Thyroid gland (tissue), 4 donors: ENCODE results near the gene IRAK1BP1. TPM values are rescaled to one million over a fixed set of nuclear protein-coding genes. Genes with fewer than 3 reads are reported as not detected.
"Not testable (repeated sequence)": the region's sequence is repeated elsewhere in the genome, so short reads cannot be mapped to it uniquely, and the experiment has no call there.

ENCODE experiments used
- DNase-seq, 2 donors: peaks; one replicate each; pipeline ENCODE4 v3.0.0-alpha.2; 2019
- H3K27ac ChIP-seq, 3 donors: fragments of 200-600 bp; sonication (generic); 1 replicate in 2 of 3; 2 replicates in 1 of 3; pipeline ENCODE4 v1.5.1; 2016 to 2019; ENCODE audit warnings: mild to moderate bottlenecking in 1 of 3, moderate library complexity in 1 of 3
- H3K27me3 ChIP-seq: fragments of 200-600 bp; sonication (generic); one replicate; pipeline ENCODE4 v1.5.1; 2019
- H3K36me3 ChIP-seq, 2 donors: fragments of 200-600 bp; sonication (generic); one replicate each; pipeline ENCODE4 v1.5.1; 2016 to 2019
- H3K4me1 ChIP-seq, 2 donors: fragments of 200-600 bp; sonication (generic); one replicate each; pipeline ENCODE4 v1.5.1; 2017 to 2019
- H3K4me3 ChIP-seq, 3 donors: fragments of 200-600 bp; sonication (generic); replicated peaks in 1 of 3; 1 replicate in 2 of 3; 2 replicates in 1 of 3; pipeline ENCODE4 v1.5.1; 2016; ENCODE audit warnings: mild to moderate bottlenecking in 1 of 3
- H3K9me3 ChIP-seq: fragments of 200-600 bp; sonication (generic); one replicate; pipeline ENCODE4 v1.5.1; 2017
- CTCF ChIP-seq, 6 experiments: fragments of 200-600 bp in 3 of 6; fragments of 450-650 bp in 3 of 6; sonication (generic) in 3 of 6; IDR thresholded peaks; one replicate each; pipeline ENCODE4 v1.5.1; 2016 to 2019; ENCODE audit warnings: antibody characterized with exemption in 6 of 6, mild to moderate bottlenecking in 2 of 6, inconsistent platforms in 1 of 6, moderate library complexity in 1 of 6
- POLR2A ChIP-seq, 2 donors: fragments of 450-650 bp; IDR thresholded peaks; one replicate each; pipeline ENCODE4 v1.6.1; 2017; ENCODE audit warnings: antibody characterized with exemption in 2 of 2, mild to moderate bottlenecking in 2 of 2, moderate library complexity in 1 of 2
- WGBS, 2 donors: methylation state at CpG; one replicate each; pipeline ENCODE4 v1.1.5; 2017; 5-methylcytosine and 5-hydroxymethylcytosine counted together
- intact Hi-C: fragments of 100-400 bp; cut with DNase I; formaldehyde crosslinking; loops from one replicate; pipeline ENCODE4 v1.15.1; 2023
- total RNA-seq, 4 donors: library from RNA; depleted of rRNA; stranded (reverse); fragments of >200 nt; gene quantifications; one replicate each; pipeline ENCODE4 v1.2.3, GENCODE V29; 2016

Gene IRAK1BP1
- total RNA-seq, 4 donors from 2014 or later, result 9.8 to 13.5 (median 13.1) TPM

DNA sequence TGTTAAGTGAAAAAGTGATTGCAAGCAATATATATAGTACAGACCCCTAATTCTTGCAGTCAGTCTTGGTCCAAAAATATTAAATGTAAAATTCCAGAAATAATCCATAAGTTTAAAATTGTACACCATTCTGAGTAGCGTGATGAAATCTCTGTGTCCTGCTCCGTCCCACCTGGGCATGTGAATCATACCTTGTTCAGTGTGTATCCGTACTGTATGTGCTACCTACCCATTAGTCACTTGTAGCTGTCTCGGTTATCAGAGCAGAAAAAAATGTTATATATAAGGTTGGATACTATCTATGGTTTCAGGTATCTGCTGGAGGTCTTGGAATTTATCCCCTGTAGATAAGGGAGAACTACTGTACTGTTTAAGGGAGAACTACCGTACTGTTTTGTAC, 16.3 kb downstream of the IRAK1BP1 start:
- no peak overlapping the region for H3K4me3 ChIP-seq
- H3K9me3 ChIP-seq, result no peaks in the 10 kb centered on the region
- no peak overlapping the region for H3K27ac ChIP-seq
- no peaks in the 10 kb centered on the region for H3K36me3 ChIP-seq
- WGBS, 2 donors, result 94 to 96% methylated on average over 5 of the region's 5 CpGs
- TF ChIP-seq CTCF (IDR thresholded peaks at IDR 0.05) (no peak), POLR2A (IDR thresholded peaks at IDR 0.05) (no peak)
- no peaks in the 10 kb centered on the region for H3K27me3 ChIP-seq
- H3K4me1 ChIP-seq, result no peaks in the 10 kb centered on the region
- no peak for DNase-seq
- intact Hi-C loops, result no loop called here

GRCh38 chr6:78889901-78890300, 22.6 kb downstream of the IRAK1BP1 start:
- intact Hi-C loops, H3K27me3 ChIP-seq, H3K4me1 ChIP-seq, H3K36me3 ChIP-seq, H3K9me3 ChIP-seq, H3K27ac ChIP-seq, H3K4me3 ChIP-seq, DNase-seq: not testable (repeated sequence)
- 95 to 96% methylated on average over 5 of the region's 5 CpGs for WGBS, 2 donors

GRCh38 chr6:78896227-78896626, 28.9 kb downstream of the IRAK1BP1 start:
- 93 to 94% methylated on average over 2 of the region's 2 CpGs for WGBS, 2 donors
- H3K27me3 ChIP-seq, result no peaks in the 10 kb centered on the region
- TF ChIP-seq POLR2A (IDR thresholded peaks at IDR 0.05) (no peak), CTCF (IDR thresholded peaks at IDR 0.05) (no peak)
- H3K27ac ChIP-seq, result no peak overlapping the region
- no peak overlapping the region for H3K4me3 ChIP-seq
- H3K4me1 ChIP-seq, result no peaks in the 10 kb centered on the region
- H3K36me3 ChIP-seq, result no peaks in the 10 kb centered on the region
- no peak for DNase-seq
- intact Hi-C loops, result no loop called here
- no peaks in the 10 kb centered on the region for H3K9me3 ChIP-seq

DNA sequence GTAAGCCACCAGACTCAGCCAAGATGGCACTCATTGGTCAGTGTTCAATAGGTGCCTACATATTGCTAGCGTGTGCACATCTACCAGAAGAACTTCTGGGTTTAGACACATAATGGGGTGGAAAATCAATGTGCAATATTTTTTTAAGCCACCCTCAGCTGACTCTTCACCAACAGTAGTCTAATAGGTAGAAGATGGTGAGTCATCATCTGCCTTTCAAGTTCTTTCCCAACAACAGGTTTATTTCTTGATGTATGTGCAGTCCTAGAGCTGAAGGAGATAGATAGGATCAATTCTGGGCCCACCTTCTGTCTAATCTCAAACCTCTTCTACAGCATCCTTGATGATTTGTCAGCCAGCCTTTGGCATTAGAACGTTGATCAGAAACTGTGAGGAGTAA, 41.3 kb downstream of the IRAK1BP1 start:
- 93 to 95% methylated on average over 2 of the region's 2 CpGs for WGBS, 2 donors
- TF ChIP-seq POLR2A (IDR thresholded peaks at IDR 0.05) (no peak), CTCF (IDR thresholded peaks at IDR 0.05) (no peak)
- Histone ChIP-seq H3K27me3 (no peaks in the 10 kb centered on the region), H3K9me3 (no peaks in the 10 kb centered on the region), H3K27ac (no peak overlapping the region), H3K4me3 (no peak overlapping the region), H3K4me1 (no peaks in the 10 kb centered on the region), H3K36me3 (no peaks in the 10 kb centered on the region)
- no peak for DNase-seq
- intact Hi-C loops, result no loop called here

DNA sequence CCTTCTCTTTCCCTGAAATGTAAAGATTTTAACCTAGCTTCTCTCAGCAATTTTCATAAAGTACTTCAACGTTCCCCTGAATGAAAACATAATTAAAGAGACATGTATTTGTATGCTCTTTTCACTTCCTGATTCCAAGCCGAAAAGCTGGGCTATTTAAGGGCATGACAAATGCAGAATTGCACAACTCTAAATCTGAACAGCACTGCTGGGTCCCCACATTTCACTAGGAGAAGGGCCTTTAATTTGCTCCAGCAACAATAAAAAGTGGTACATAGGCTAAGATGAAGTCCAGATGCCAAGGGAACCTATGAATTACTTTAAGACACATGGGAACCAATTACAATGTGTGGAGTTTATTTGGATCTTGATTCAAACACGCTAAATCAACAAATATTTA, 42.0 kb downstream of the IRAK1BP1 start:
- no peaks in the 10 kb centered on the region for H3K9me3 ChIP-seq
- no peaks in the 10 kb centered on the region for H3K4me1 ChIP-seq
- H3K27ac ChIP-seq, result no peak overlapping the region
- intact Hi-C loops, result no loop called here
- H3K36me3 ChIP-seq, result no peaks in the 10 kb centered on the region
- no peak for DNase-seq
- no peak for TF ChIP-seq POLR2A (IDR thresholded peaks at IDR 0.05)
- TF ChIP-seq CTCF (IDR thresholded peaks at IDR 0.05), result no peak
- no peak overlapping the region for H3K4me3 ChIP-seq
- no peaks in the 10 kb centered on the region for H3K27me3 ChIP-seq
- WGBS, 2 donors, result 76 to 77% methylated on average over 3 of the region's 3 CpGs

- H3K4me1 ChIP-seq, result no peaks in the 10 kb centered on the region
- intact Hi-C loops, result no loop called here
- H3K9me3 ChIP-seq, result no peaks in the 10 kb centered on the region
- no peak for DNase-seq
- peak overlapping the region in 1 of 3 donors; percentile 10 for H3K4me3 ChIP-seq
- H3K27me3 ChIP-seq, result no peaks in the 10 kb centered on the region
- no peak for TF ChIP-seq POLR2A (IDR thresholded peaks at IDR 0.05)
- no peak for TF ChIP-seq CTCF (IDR thresholded peaks at IDR 0.05)
- no peaks in the 10 kb centered on the region for H3K36me3 ChIP-seq
- WGBS, 2 donors, result 86 to 90% methylated on average over 10 of the region's 10 CpGs
- H3K27ac ChIP-seq, result no peak overlapping the region
Observed at GRCh38 chr6:78910010-78910409, 42.7 kb downstream of the IRAK1BP1 start.
